Spleen (tissue), 3 donors: ENCODE results near the gene PDE1C.

Experiments
- POLR2A ChIP-seq, 3 donors: fragments of 450-650 bp; IDR thresholded peaks; one replicate each; pipeline ENCODE4 v1.5.1; 2017; ENCODE audit warnings: antibody characterized with exemption in 3 of 3, mild to moderate bottlenecking in 1 of 3
- POLR2AphosphoS5 ChIP-seq, 3 donors: sonication (generic); formaldehyde crosslinking; IDR thresholded peaks; one replicate each; pipeline ENCODE4 v1.5.1; 2017; ENCODE audit warnings: antibody characterized with exemption in 3 of 3

GRCh38 chr7:31903962-31904361, 166.2 kb downstream of the PDE1C start:
- TF ChIP-seq POLR2AphosphoS5 (IDR thresholded peaks at IDR 0.05), result no peak
- no peak for TF ChIP-seq POLR2A (IDR thresholded peaks at IDR 0.05)
